ENCODE results near the gene CARD14. TPM values are rescaled to one million over a fixed set of nuclear protein-coding genes. Genes with fewer than 3 reads are reported as not detected.

Gene CARD14
- total RNA-seq, 1 experiment from 2014 or later, result not detected

GRCh38 chr17:80180192-80180591 lies 10.4 kb downstream of the CARD14 start:
- in situ Hi-C loops (cut with HindIII; ENCODE audit: low pct_unique_long_range_greater_than_20kb, low sequenced_read_pairs), result no loop called here
- H3K9me3 ChIP-seq (ENCODE audit: control insufficient read depth, insufficient read depth, low read depth, low read length), result no peaks in the 10 kb centered on the region
- H3K4me3 ChIP-seq (ENCODE audit: low read depth in 2 of 2, low read length in 2 of 2), result no peak overlapping the region
- no peaks in the 10 kb centered on the region for H3K27me3 ChIP-seq (ENCODE audit: control insufficient read depth, insufficient read depth, low read length)
- no peaks in the 10 kb centered on the region for H3K4me1 ChIP-seq (ENCODE audit: control insufficient read depth, insufficient read depth, low read length)
- intact Hi-C loops (cut with micrococcal nuclease; ENCODE audit: unreplicated experiment), result no loop called here
- DNase-seq (ENCODE audit: low read depth, low spot score) (no peak), ATAC-seq (no peak)
- CTCF ChIA-PET, result no interaction called here
- H3K27ac ChIP-seq (ENCODE audit: low read length), result no peak overlapping the region
- TF ChIP-seq SIN3A (IDR thresholded peaks at IDR 0.05; ENCODE audit: borderline replicate concordance, insufficient read depth, low read depth, low read length), result no peak
- no peak for TF ChIP-seq TCF7L2 (IDR thresholded peaks at IDR 0.05; ENCODE audit: low read depth, low read length)
- TF ChIP-seq, protein P1, sequence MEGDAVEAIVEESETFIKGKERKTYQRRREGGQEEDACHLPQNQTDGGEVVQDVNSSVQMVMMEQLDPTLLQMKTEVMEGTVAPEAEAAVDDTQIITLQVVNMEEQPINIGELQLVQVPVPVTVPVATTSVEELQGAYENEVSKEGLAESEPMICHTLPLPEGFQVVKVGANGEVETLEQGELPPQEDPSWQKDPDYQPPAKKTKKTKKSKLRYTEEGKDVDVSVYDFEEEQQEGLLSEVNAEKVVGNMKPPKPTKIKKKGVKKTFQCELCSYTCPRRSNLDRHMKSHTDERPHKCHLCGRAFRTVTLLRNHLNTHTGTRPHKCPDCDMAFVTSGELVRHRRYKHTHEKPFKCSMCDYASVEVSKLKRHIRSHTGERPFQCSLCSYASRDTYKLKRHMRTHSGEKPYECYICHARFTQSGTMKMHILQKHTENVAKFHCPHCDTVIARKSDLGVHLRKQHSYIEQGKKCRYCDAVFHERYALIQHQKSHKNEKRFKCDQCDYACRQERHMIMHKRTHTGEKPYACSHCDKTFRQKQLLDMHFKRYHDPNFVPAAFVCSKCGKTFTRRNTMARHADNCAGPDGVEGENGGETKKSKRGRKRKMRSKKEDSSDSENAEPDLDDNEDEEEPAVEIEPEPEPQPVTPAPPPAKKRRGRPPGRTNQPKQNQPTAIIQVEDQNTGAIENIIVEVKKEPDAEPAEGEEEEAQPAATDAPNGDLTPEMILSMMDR (IDR thresholded peaks at IDR 0.05), result no peak
- no peak for TF ChIP-seq REST (IDR thresholded peaks at IDR 0.05; ENCODE audit: insufficient read depth in 1 of 2, low read depth in 2 of 2, low read length in 1 of 2)
- TF ChIP-seq POLR2AphosphoS5 (IDR thresholded peaks at IDR 0.05; ENCODE audit: low read depth, low read length), result no peak
- no peaks in the 10 kb centered on the region for H3K36me3 ChIP-seq (ENCODE audit: control insufficient read depth, insufficient read depth, low read length)
- BruUV-seq (replicated peaks), result no TSS peak
- POLR2A ChIA-PET, result no interaction called here

GRCh38 chr17:80181431-80181830 lies 11.6 kb downstream of the CARD14 start:
- intact Hi-C loops (cut with micrococcal nuclease; ENCODE audit: unreplicated experiment), result no loop called here
- in situ Hi-C loops (cut with HindIII; ENCODE audit: low pct_unique_long_range_greater_than_20kb, low sequenced_read_pairs), result no loop called here
- ATAC-seq (no peak), DNase-seq (ENCODE audit: low read depth, low spot score) (no peak)
- no peak overlapping the region for H3K4me3 ChIP-seq (ENCODE audit: low read depth in 2 of 2, low read length in 2 of 2)
- H3K9me3 ChIP-seq (ENCODE audit: control insufficient read depth, insufficient read depth, low read depth, low read length), result no peaks in the 10 kb centered on the region
- H3K36me3 ChIP-seq (ENCODE audit: control insufficient read depth, insufficient read depth, low read length), result no peaks in the 10 kb centered on the region
- ChIA-PET CTCF (interaction anchor here (0.7 kb wide), 1 partner anchor 158 kb away, joined by 6 read pairs; no protein-coding TSS in a partner anchor), POLR2A (interaction anchor here (0.7 kb wide), 1 partner anchor 1029 kb away, joined by 7 read pairs; no protein-coding TSS in a partner anchor)
- BruUV-seq (replicated peaks), result no TSS peak
- no peak for TF ChIP-seq REST (IDR thresholded peaks at IDR 0.05; ENCODE audit: insufficient read depth in 1 of 2, low read depth in 2 of 2, low read length in 1 of 2)
- TF ChIP-seq, protein P1 (IDR thresholded peaks at IDR 0.05), result no peak
- no peak for TF ChIP-seq TCF7L2 (IDR thresholded peaks at IDR 0.05; ENCODE audit: low read depth, low read length)
- no peak for TF ChIP-seq SIN3A (IDR thresholded peaks at IDR 0.05; ENCODE audit: borderline replicate concordance, insufficient read depth, low read depth, low read length)
- no peak for TF ChIP-seq POLR2AphosphoS5 (IDR thresholded peaks at IDR 0.05; ENCODE audit: low read depth, low read length)
- no peaks in the 10 kb centered on the region for H3K4me1 ChIP-seq (ENCODE audit: control insufficient read depth, insufficient read depth, low read length)
- no peak overlapping the region for H3K27ac ChIP-seq (ENCODE audit: low read length)
- no peaks in the 10 kb centered on the region for H3K27me3 ChIP-seq (ENCODE audit: control insufficient read depth, insufficient read depth, low read length)
